MCF 10A (cell line): ENCODE measurements around the gene KLHL7. TPM values are rescaled to one million over a fixed set of nuclear protein-coding genes. Genes with fewer than 3 reads are reported as not detected.
A peak's percentile ranks its signal among the peaks of the same experiment; 100 is the strongest.
"Not testable (repeated sequence)": the region's sequence is repeated elsewhere in the genome, so short reads cannot be mapped to it uniquely, and the experiment has no call there.

Experiments used
- BruUV-seq: library from RNA; stranded (reverse); fragments of 400-500 nt; replicated peaks from 2 replicates; lab custom pipeline; 2021; lab: Mats Ljungman, UMichigan
- CTCF ChIA-PET: fragments of 300-600 bp; sonication (Branson Sonifier 250); formaldehyde crosslinking; extraction: SDS; loops from one replicate; lab custom pipeline; 2021; ENCODE audit warnings: antibody characterized with exemption, inconsistent platforms; lab: Yijun Ruan, JAX
- POLR2A ChIA-PET: fragments of 300-600, 350-650 bp; sonication (Branson Sonifier 250); formaldehyde crosslinking; extraction: SDS; loops from one replicate; lab custom pipeline; 2020; ENCODE audit warnings: antibody characterized with exemption, inconsistent platforms; lab: Yijun Ruan, JAX
- DNase-seq: peaks from one replicate; pipeline ENCODE4 v3.0.0-alpha.2; 2018; ENCODE audit not compliant: unreplicated experiment
- H3K27ac Mint-ChIP-seq: one replicate; pipeline ENCODE4 v1.8.0; 2022; ENCODE audit warnings: mild to moderate bottlenecking, low read depth, mixed read lengths; ENCODE audit not compliant: unreplicated experiment
- H3K27me3 Mint-ChIP-seq: one replicate; pipeline ENCODE4 v1.8.0; 2022; ENCODE audit warnings: mixed read lengths; ENCODE audit not compliant: insufficient read depth, unreplicated experiment
- H3K36me3 Mint-ChIP-seq: one replicate; pipeline ENCODE4 v1.8.0; 2022; ENCODE audit warnings: mild to moderate bottlenecking, moderate library complexity, mixed read lengths; ENCODE audit not compliant: insufficient read depth, unreplicated experiment
- H3K4me1 Mint-ChIP-seq: one replicate; pipeline ENCODE4 v1.8.0; 2022; ENCODE audit warnings: mixed read lengths; ENCODE audit not compliant: insufficient read depth, unreplicated experiment
- H3K4me3 Mint-ChIP-seq: one replicate; pipeline ENCODE4 v1.8.0; 2022; ENCODE audit warnings: mild to moderate bottlenecking, moderate library complexity, mixed read lengths; ENCODE audit not compliant: unreplicated experiment
- H3K9me3 Mint-ChIP-seq: one replicate; pipeline ENCODE4 v1.8.0; 2022; ENCODE audit warnings: mixed read lengths; ENCODE audit not compliant: unreplicated experiment
- intact Hi-C: fragments of 100-400 bp; cut with micrococcal nuclease; formaldehyde crosslinking; loops from 2 replicates; pipeline ENCODE4 v1.14.1; 2022
- total RNA-seq: library from RNA; stranded (reverse); gene quantifications from 2 replicates; pipeline ENCODE4 v1.2.3, GENCODE V29; 2022
- TF ChIP-seq, protein P1 (sequence below): fragments of 200-600 bp; IDR thresholded peaks from one replicate; pipeline ENCODE4 v1.8.0; 2022; ENCODE audit warnings: antibody characterized with exemption, mild to moderate bottlenecking; ENCODE audit not compliant: unreplicated experiment

Gene KLHL7
- total RNA-seq, 1 experiment from 2014 or later = 19.1 TPM

DNA sequence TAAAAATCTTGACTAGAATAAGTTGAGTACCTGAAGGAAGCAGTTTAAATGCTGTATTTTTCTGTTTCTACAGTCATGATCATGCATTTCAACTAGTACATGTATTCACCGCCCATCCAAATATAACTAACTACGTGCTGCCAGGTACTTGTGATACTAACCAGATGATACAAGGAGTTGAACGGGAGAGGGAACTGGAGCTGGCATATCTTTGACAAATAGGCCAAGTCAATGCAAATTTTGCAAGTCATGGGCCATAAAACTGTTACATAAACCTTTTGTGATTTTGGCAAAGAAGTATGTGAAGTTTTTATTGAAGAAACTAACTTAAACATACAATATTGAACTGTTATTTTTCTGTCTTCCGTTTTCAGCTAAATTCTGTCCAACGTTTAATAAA is 90.7 kb downstream of the KLHL7 start:
- no peak for DNase-seq
- Mint-ChIP-seq H3K9me3 (no peaks in the 10 kb centered on the region), H3K27ac (no peak overlapping the region), H3K27me3 (no peaks in the 10 kb centered on the region), H3K4me3 (no peak overlapping the region), H3K36me3 (peaks cover 80% of the 10 kb centered on the region), H3K4me1 (no peaks in the 10 kb centered on the region)
- ChIA-PET POLR2A (interaction anchor here (1.7 kb wide), 1 partner anchor 11 kb away, joined by 4 read pairs; no protein-coding TSS in a partner anchor), CTCF (no interaction called here)
- no TSS peak for BruUV-seq
- intact Hi-C loops = no loop called here
- TF ChIP-seq, protein P1, sequence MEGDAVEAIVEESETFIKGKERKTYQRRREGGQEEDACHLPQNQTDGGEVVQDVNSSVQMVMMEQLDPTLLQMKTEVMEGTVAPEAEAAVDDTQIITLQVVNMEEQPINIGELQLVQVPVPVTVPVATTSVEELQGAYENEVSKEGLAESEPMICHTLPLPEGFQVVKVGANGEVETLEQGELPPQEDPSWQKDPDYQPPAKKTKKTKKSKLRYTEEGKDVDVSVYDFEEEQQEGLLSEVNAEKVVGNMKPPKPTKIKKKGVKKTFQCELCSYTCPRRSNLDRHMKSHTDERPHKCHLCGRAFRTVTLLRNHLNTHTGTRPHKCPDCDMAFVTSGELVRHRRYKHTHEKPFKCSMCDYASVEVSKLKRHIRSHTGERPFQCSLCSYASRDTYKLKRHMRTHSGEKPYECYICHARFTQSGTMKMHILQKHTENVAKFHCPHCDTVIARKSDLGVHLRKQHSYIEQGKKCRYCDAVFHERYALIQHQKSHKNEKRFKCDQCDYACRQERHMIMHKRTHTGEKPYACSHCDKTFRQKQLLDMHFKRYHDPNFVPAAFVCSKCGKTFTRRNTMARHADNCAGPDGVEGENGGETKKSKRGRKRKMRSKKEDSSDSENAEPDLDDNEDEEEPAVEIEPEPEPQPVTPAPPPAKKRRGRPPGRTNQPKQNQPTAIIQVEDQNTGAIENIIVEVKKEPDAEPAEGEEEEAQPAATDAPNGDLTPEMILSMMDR = no peak

- POLR2A ChIA-PET, H3K9me3 Mint-ChIP-seq, H3K27me3 Mint-ChIP-seq, H3K4me3 Mint-ChIP-seq, H3K4me1 Mint-ChIP-seq, BruUV-seq, H3K27ac Mint-ChIP-seq, DNase-seq, intact Hi-C loops: not testable (repeated sequence)
- peaks cover 78% of the 10 kb centered on the region for H3K36me3 Mint-ChIP-seq
- CTCF ChIA-PET = interaction anchor here (1.1 kb wide), 1 partner anchor 265 kb away, joined by 3 read pairs; no protein-coding TSS in a partner anchor
These were observed 92.2 kb downstream of the KLHL7 start for GRCh38 chr7:23197745-23198144.

DNA sequence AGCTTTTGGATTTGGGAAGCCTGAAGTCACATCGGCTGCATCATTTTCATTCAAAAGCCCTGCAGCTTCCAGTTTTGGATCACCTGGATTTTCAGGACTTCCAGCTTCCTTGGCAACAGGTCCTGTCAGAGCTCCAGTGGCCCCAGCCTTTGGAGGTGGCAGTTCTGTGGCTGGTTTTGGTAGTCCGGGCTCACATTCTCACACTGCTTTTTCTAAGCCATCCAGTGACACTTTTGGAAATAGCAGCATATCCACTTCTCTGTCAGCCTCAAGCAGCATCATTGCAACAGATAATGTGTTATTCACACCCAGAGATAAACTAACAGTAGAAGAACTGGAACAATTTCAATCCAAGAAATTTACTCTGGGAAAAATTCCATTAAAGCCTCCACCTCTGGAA is 94.7 kb downstream of the KLHL7 start:
- ChIA-PET POLR2A (no interaction called here), CTCF (interaction anchor here (1.7 kb wide), 1 partner anchor 10 kb away, joined by 5 read pairs; no protein-coding TSS in a partner anchor)
- no peak for DNase-seq
- H3K27me3 Mint-ChIP-seq = no peaks in the 10 kb centered on the region
- TF ChIP-seq, protein P1 = no peak
- no peaks in the 10 kb centered on the region for H3K9me3 Mint-ChIP-seq
- intact Hi-C loops = no loop called here
- TSS peak; percentile 22 for BruUV-seq
- H3K4me3 Mint-ChIP-seq = no peak overlapping the region
- no peak overlapping the region for H3K27ac Mint-ChIP-seq
- no peaks in the 10 kb centered on the region for H3K4me1 Mint-ChIP-seq
- H3K36me3 Mint-ChIP-seq = peaks cover 56% of the 10 kb centered on the region

GRCh38 chr7:23204241-23204640 is 98.7 kb downstream of the KLHL7 start:
- no TSS peak for BruUV-seq
- intact Hi-C loops = no loop called here
- Mint-ChIP-seq H3K4me3 (no peak overlapping the region), H3K27me3 (no peaks in the 10 kb centered on the region), H3K27ac (no peak overlapping the region), H3K9me3 (no peaks in the 10 kb centered on the region), H3K4me1 (peaks cover 5% of the 10 kb centered on the region), H3K36me3 (peaks cover 33% of the 10 kb centered on the region)
- DNase-seq = no peak
- ChIA-PET CTCF (interaction anchor here (0.6 to 0.7 kb wide), 2 partner anchors 605 to 1029 kb away, joined by 3 to 4 read pairs; no protein-coding TSS in a partner anchor), POLR2A (no interaction called here)
- TF ChIP-seq, protein P1 = no peak

GRCh38 chr7:23205577-23205908 is 100.0 kb downstream of the KLHL7 start:
- Mint-ChIP-seq H3K4me1 (peaks cover 5% of the 10 kb centered on the region), H3K27me3 (no peaks in the 10 kb centered on the region), H3K4me3 (no peak overlapping the region), H3K9me3 (no peaks in the 10 kb centered on the region), H3K27ac (no peak overlapping the region), H3K36me3 (peaks cover 20% of the 10 kb centered on the region)
- BruUV-seq = no TSS peak
- ChIA-PET POLR2A (no interaction called here), CTCF (interaction anchor here (1.3 kb wide), 1 partner anchor 21 kb away, joined by 3 read pairs; no protein-coding TSS in a partner anchor)
- no peak for DNase-seq
- TF ChIP-seq, protein P1 = no peak
- intact Hi-C loops = no loop called here
